Peyer's patch (tissue), 4 donors: ENCODE data around the gene ERICH6. TPM values are rescaled to one million over a fixed set of nuclear protein-coding genes. Genes with fewer than 3 reads are reported as not detected.

Source experiments
- DNase-seq, 3 donors: peaks; one replicate each; pipeline ENCODE4 v3.0.0-alpha.2; 2017 to 2019
- H3K27ac ChIP-seq, 4 donors: fragments of 200-600 bp; sonication (generic); one replicate each; pipeline ENCODE4 v1.5.1; 2016 to 2019
- H3K27me3 ChIP-seq, 2 donors: fragments of 200-600 bp; sonication (generic); one replicate each; pipeline ENCODE4 v1.5.1; 2019
- H3K36me3 ChIP-seq, 3 donors: fragments of 200-600 bp; sonication (generic); one replicate each; pipeline ENCODE4 v1.5.1; 2016 to 2019
- H3K4me1 ChIP-seq, 4 donors: fragments of 200-600 bp; sonication (generic); one replicate each; pipeline ENCODE4 v1.5.1; 2016 to 2019
- H3K4me3 ChIP-seq, 4 donors: fragments of 200-600 bp; sonication (generic); 1 replicate in 3 of 4; 2 replicates in 1 of 4; pipeline ENCODE4 v1.5.1; 2016 to 2019; ENCODE audit warnings: mild to moderate bottlenecking in 1 of 4
- H3K9me3 ChIP-seq, 4 donors: fragments of 200-600 bp; sonication (generic); one replicate each; pipeline ENCODE4 v1.5.1; 2016 to 2019; ENCODE audit warnings: mild to moderate bottlenecking in 1 of 4
- CTCF ChIP-seq, 6 experiments: fragments of 450-650 bp in 4 of 6; fragments of 200-600 bp in 2 of 6; sonication (generic) in 1 of 6; IDR thresholded peaks; one replicate each; pipeline ENCODE4 v1.5.1; 2017 to 2019; ENCODE audit warnings: antibody characterized with exemption in 6 of 6, mild to moderate bottlenecking in 3 of 6, moderate library complexity in 1 of 6
- POLR2A ChIP-seq, 2 donors: fragments of 450-650 bp; IDR thresholded peaks; one replicate each; pipeline ENCODE4 v1.5.1; 2017; ENCODE audit warnings: antibody characterized with exemption in 2 of 2, mild to moderate bottlenecking in 2 of 2, moderate library complexity in 2 of 2
- total RNA-seq, 4 donors: library from RNA; depleted of rRNA; stranded (reverse); fragments of >200 nt; gene quantifications; one replicate each; pipeline ENCODE4 v1.1.0, GENCODE V29; 2016

ERICH6 gene
- total RNA-seq, 4 donors from 2014 or later = not detected

- no peak for TF ChIP-seq POLR2A (IDR thresholded peaks at IDR 0.05)
- no peak for TF ChIP-seq CTCF (IDR thresholded peaks at IDR 0.05)
- no peaks in the 10 kb centered on the region for H3K27me3 ChIP-seq
- H3K36me3 ChIP-seq = peaks cover 0 to 15% (median 0%) of the 10 kb centered on the region in 3 donors
- no peaks in the 10 kb centered on the region for H3K9me3 ChIP-seq
- DNase-seq = no peak
- H3K4me3 ChIP-seq = no peak overlapping the region
- no peak overlapping the region for H3K27ac ChIP-seq
- peaks cover 0 to 32% (median 9%) of the 10 kb centered on the region in 4 donors for H3K4me1 ChIP-seq
Observed at GRCh38 chr3:150610785-150611184, 92.9 kb downstream of the ERICH6 start.

GRCh38 chr3:150609988-150610387 is 93.7 kb downstream of the ERICH6 start:
- no peak overlapping the region for H3K27ac ChIP-seq
- H3K4me3 ChIP-seq = no peak overlapping the region
- H3K4me1 ChIP-seq = peaks cover 0 to 40% (median 10%) of the 10 kb centered on the region in 4 donors
- peaks cover 0 to 15% (median 0%) of the 10 kb centered on the region in 3 donors for H3K36me3 ChIP-seq
- DNase-seq = no peak
- no peaks in the 10 kb centered on the region for H3K9me3 ChIP-seq
- no peaks in the 10 kb centered on the region for H3K27me3 ChIP-seq
- TF ChIP-seq CTCF (IDR thresholded peaks at IDR 0.05) (no peak), POLR2A (IDR thresholded peaks at IDR 0.05) (no peak)

Other genes starting within 250 kb of the ERICH6 start
- 100 to 1,000 TPM; 102 to 136 (median 119) TPM for gene SERP1, start 157.4 kb downstream of the ERICH6 start, total RNA-seq
- gene EIF2A, start 157.1 kb downstream of the ERICH6 start, total RNA-seq = 100 to 1,000 TPM in 2 of 4 donors, 10 to 100 TPM in 2; 83.1 to 201 (median 109) TPM
- gene SELENOT, start 100.6 kb downstream of the ERICH6 start, total RNA-seq = 10 to 100 TPM; 30.5 to 97.6 (median 75.4) TPM
- gene SIAH2, start 59.2 kb upstream of the ERICH6 start, total RNA-seq = 10 to 100 TPM; 21.4 to 42.6 (median 32.9) TPM
- not detected for gene MINDY4B, start 201.5 kb upstream of the ERICH6 start, total RNA-seq